Esophagus squamous epithelium (tissue), 5 donors: ENCODE measurements around the gene OR10A6. TPM values are rescaled to one million over a fixed set of nuclear protein-coding genes. Genes with fewer than 3 reads are reported as not detected.

Source experiments
- DNase-seq: peaks from one replicate; lab custom pipeline; 2025; lab: John Stamatoyannopoulos, UW
- H3K27ac ChIP-seq, 4 donors: fragments of 200-600 bp; sonication (generic); one replicate each; pipeline ENCODE4 v1.5.1; 2016 to 2019; ENCODE audit warnings: mild to moderate bottlenecking in 1 of 4
- H3K27me3 ChIP-seq, 4 donors: fragments of 200-600 bp; sonication (generic); 1 replicate in 3 of 4; 2 replicates in 1 of 4; pipeline versions ENCODE4 v1.5.1 to v1.6.0; 2017 to 2021; ENCODE audit warnings: antibody characterized with exemption in 1 of 4
- H3K36me3 ChIP-seq, 3 donors: fragments of 200-600 bp; sonication (generic); one replicate each; pipeline ENCODE4 v1.5.1; 2016 to 2019
- H3K4me1 ChIP-seq, 3 donors: fragments of 200-600 bp; sonication (generic); one replicate each; pipeline ENCODE4 v1.5.1; 2017 to 2019
- H3K4me3 ChIP-seq, 4 donors: fragments of 200-600 bp; sonication (generic); 1 replicate in 3 of 4; 2 replicates in 1 of 4; pipeline ENCODE4 v1.5.1; 2016 to 2019; ENCODE audit warnings: mild to moderate bottlenecking in 2 of 4, moderate library complexity in 1 of 4
- H3K9me3 ChIP-seq, 3 donors: fragments of 200-600 bp; sonication (generic); one replicate each; pipeline ENCODE4 v1.5.1; 2016 to 2019
- CTCF ChIP-seq, 6 experiments: fragments of 450-650 bp in 4 of 6; fragments of 200-600 bp in 2 of 6; sonication (generic) in 2 of 6; IDR thresholded peaks; one replicate each; pipeline ENCODE4 v1.5.1; 2016 to 2019; ENCODE audit warnings: antibody characterized with exemption in 6 of 6, mild to moderate bottlenecking in 4 of 6, moderate library complexity in 4 of 6
- POLR2A ChIP-seq, 4 donors: fragments of 450-650 bp; IDR thresholded peaks; one replicate each; pipeline ENCODE4 v1.6.1; 2017; ENCODE audit warnings: antibody characterized with exemption in 4 of 4, mild to moderate bottlenecking in 4 of 4, moderate library complexity in 3 of 4
- WGBS, 2 donors: methylation state at CpG; one replicate each; pipeline ENCODE4 v1.1.5; 2018; 5-methylcytosine and 5-hydroxymethylcytosine counted together
- intact Hi-C: fragments of 100-400 bp; cut with DNase I; formaldehyde crosslinking; loops from one replicate; pipeline ENCODE4 v1.15.0; 2022
- total RNA-seq, 4 donors: library from RNA; depleted of rRNA; stranded (reverse); fragments of >200 nt; gene quantifications; one replicate each; pipeline ENCODE4 v1.1.0, GENCODE V29; 2016
- donor health status: DM: yes; HTN: yes; CAD: no.

OR10A6 gene, protein sequence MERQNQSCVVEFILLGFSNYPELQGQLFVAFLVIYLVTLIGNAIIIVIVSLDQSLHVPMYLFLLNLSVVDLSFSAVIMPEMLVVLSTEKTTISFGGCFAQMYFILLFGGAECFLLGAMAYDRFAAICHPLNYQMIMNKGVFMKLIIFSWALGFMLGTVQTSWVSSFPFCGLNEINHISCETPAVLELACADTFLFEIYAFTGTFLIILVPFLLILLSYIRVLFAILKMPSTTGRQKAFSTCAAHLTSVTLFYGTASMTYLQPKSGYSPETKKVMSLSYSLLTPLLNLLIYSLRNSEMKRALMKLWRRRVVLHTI
- total RNA-seq: not detected

GRCh38 chr11:7931168-7931567 is at the start of gene OR10A6:
Gene OR10A6 (minus strand): TSS chr11:7931268. CDS start chr11:7928662, 2,606 bp downstream.
- Histone ChIP-seq H3K4me3 (no peak within 1 kb of the TSS), H3K9me3 (no peaks in the 10 kb centered on the region), H3K4me1 (no peaks in the 10 kb centered on the region), H3K36me3 (no peaks in the 10 kb centered on the region), H3K27me3 (peaks cover 0 to under 1% (median 0%) of the 10 kb centered on the region in 4 donors), H3K27ac (no peak within 1 kb of the TSS)
- TF ChIP-seq POLR2A (IDR thresholded peaks at IDR 0.05): no peak
- no peak for TF ChIP-seq CTCF (IDR thresholded peaks at IDR 0.05)
- DNase-seq: no peak
- intact Hi-C loops: no loop called here
- 74 to 78% methylated on average over 4 of the region's 4 CpGs for WGBS, 2 donors

DNA sequence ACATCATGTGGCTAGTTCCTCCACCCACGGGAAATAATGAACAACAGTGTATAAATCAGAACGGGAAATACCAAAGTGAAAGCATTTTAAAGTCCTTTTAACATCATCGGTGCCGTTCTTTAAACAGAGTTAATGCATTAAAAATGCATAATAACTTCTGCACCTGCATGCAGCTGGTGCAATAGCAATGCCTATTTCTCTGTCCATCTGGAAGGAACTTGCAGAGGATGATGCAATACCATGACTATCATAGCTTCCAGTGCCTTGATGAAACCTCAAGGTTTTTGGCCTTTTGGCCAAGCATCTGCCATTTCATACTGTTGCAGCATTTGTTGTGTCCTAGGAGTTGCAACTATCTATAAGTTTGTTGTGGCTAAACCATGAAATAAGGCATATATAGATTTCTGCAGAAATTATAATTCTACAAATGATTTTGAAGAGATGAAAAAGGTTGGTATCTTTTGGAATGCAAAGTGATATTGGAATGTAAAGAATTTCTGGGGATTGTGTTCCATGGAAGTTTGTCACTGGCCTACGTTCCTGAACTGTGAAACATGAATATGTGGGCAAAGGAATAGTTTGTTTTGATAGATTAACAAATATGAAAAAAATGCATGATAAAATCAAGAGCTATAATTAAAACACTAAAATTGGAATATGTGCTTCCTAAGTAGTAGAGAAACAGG is 46.3 kb upstream of the OR10A6 start:
- 56 to 60% methylated on average over 5 of the region's 5 CpGs for WGBS, 2 donors
- intact Hi-C loops: no loop called here
- TF ChIP-seq POLR2A (IDR thresholded peaks at IDR 0.05) (no peak), CTCF (IDR thresholded peaks at IDR 0.05) (no peak)
- DNase-seq: no peak
- H3K9me3 ChIP-seq: no peaks in the 10 kb centered on the region
- no peaks in the 10 kb centered on the region for H3K27me3 ChIP-seq
- H3K4me1 ChIP-seq: no peaks in the 10 kb centered on the region
- no peak overlapping the region for H3K4me3 ChIP-seq
- H3K27ac ChIP-seq: no peak overlapping the region
- no peaks in the 10 kb centered on the region for H3K36me3 ChIP-seq

DNA sequence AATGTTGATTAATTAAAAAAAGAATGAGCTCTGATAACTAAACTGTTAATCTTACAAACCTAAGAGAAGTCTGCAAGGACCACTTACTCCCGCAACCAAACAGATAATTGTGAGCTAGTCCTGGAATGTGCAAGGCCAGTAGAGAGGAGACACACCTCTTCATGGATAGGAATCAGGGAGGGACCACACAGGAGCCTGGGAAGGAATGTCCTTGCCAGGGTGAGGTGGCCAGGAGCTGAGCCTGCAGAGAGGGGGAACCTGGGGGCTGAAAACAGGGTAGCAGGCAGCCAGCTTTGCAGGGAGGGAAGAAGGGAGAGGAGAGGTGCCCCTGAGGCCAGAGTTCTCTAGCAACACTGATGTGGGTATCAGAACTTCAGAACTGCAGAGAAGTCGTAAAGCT is 43.6 kb upstream of the OR10A6 start:
- no peak overlapping the region for H3K4me3 ChIP-seq
- no peaks in the 10 kb centered on the region for H3K27me3 ChIP-seq
- no peaks in the 10 kb centered on the region for H3K36me3 ChIP-seq
- H3K4me1 ChIP-seq: no peaks in the 10 kb centered on the region
- DNase-seq: no peak
- no peak for TF ChIP-seq CTCF (IDR thresholded peaks at IDR 0.05)
- TF ChIP-seq POLR2A (IDR thresholded peaks at IDR 0.05): no peak
- H3K27ac ChIP-seq: no peak overlapping the region
- intact Hi-C loops: no loop called here
- H3K9me3 ChIP-seq: no peaks in the 10 kb centered on the region
- 79 to 84% methylated on average over 2 of the region's 2 CpGs for WGBS, 2 donors

- intact Hi-C loops: no loop called here
- H3K9me3 ChIP-seq: no peaks in the 10 kb centered on the region
- H3K36me3 ChIP-seq: no peaks in the 10 kb centered on the region
- DNase-seq: no peak
- TF ChIP-seq POLR2A (IDR thresholded peaks at IDR 0.05) (no peak), CTCF (IDR thresholded peaks at IDR 0.05) (no peak)
- H3K4me1 ChIP-seq: no peaks in the 10 kb centered on the region
- H3K27ac ChIP-seq: no peak overlapping the region
- WGBS, 2 donors: 76 to 82% methylated on average over 5 of the region's 5 CpGs
- no peak overlapping the region for H3K4me3 ChIP-seq
- no peaks in the 10 kb centered on the region for H3K27me3 ChIP-seq
These were observed 41.9 kb upstream of the OR10A6 start for GRCh38 chr11:7973011-7973410.

DNA sequence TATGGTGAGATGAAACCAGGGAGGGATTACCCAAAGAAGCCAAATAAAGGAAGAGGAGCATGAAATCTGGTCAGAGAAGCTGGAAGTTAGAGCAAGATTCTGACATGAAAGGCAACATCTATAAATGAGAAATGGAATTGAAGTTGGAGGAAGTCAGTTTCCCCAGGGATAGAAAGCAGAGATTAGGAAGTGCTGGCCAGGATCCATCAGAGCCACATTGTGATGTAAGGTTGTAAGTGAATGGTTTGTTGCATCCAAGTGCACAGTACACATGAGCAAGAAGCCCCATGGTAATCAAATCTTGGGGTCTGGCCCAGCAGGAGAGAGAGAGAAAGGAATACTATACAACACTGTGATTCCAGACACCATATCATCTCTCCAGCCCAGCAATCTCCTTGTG is 40.8 kb upstream of the OR10A6 start:
- intact Hi-C loops: no loop called here
- H3K9me3 ChIP-seq: no peaks in the 10 kb centered on the region
- H3K4me1 ChIP-seq: no peaks in the 10 kb centered on the region
- no peak overlapping the region for H3K4me3 ChIP-seq
- no peaks in the 10 kb centered on the region for H3K36me3 ChIP-seq
- no peak for TF ChIP-seq CTCF (IDR thresholded peaks at IDR 0.05)
- TF ChIP-seq POLR2A (IDR thresholded peaks at IDR 0.05): no peak
- H3K27me3 ChIP-seq: no peaks in the 10 kb centered on the region
- H3K27ac ChIP-seq: no peak overlapping the region
- no peak for DNase-seq
